ENCODE results near the gene UXS1. TPM values are rescaled to one million over a fixed set of nuclear protein-coding genes. Genes with fewer than 3 reads are reported as not detected.

Gene UXS1
- total and polyA plus RNA-seq, 7 donors: 8.4 to 59.8 (median 21.3) TPM

DNA sequence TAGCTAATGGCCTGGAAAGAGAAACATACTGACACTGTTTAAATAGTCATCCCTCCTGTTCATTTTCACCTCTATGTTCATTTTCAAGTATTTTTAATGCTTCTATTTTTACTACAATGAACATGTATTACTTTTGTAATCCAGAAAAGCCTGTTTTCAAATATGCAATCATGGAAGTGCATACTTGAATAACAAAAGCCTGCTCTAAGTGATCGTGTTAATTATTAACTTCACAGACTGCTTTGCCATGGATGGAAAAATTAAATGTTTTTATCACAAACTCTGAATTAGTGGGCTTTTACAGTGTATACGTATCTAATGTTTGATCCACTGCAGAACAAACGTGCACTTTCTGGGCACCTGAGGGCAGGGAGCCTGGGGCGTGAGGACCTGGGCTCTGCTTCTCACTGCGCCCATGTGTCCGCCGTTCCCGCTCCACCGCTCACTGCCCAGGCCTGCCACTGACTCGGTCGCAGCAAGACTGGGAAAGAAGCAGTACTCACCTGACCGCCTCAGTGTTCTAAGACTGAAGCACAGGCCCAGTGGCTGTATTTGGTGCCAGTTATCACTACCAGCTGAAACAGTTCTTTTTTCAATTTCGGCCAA, 80.6 kb downstream of the UXS1 start:
- TF ChIP-seq POLR2AphosphoS5 (IDR thresholded peaks at IDR 0.05) (no peak), POLR2A (IDR thresholded peaks at IDR 0.05) (no peak), EP300 (IDR thresholded peaks at IDR 0.05) (no peak)
- TF ChIP-seq, protein P1, sequence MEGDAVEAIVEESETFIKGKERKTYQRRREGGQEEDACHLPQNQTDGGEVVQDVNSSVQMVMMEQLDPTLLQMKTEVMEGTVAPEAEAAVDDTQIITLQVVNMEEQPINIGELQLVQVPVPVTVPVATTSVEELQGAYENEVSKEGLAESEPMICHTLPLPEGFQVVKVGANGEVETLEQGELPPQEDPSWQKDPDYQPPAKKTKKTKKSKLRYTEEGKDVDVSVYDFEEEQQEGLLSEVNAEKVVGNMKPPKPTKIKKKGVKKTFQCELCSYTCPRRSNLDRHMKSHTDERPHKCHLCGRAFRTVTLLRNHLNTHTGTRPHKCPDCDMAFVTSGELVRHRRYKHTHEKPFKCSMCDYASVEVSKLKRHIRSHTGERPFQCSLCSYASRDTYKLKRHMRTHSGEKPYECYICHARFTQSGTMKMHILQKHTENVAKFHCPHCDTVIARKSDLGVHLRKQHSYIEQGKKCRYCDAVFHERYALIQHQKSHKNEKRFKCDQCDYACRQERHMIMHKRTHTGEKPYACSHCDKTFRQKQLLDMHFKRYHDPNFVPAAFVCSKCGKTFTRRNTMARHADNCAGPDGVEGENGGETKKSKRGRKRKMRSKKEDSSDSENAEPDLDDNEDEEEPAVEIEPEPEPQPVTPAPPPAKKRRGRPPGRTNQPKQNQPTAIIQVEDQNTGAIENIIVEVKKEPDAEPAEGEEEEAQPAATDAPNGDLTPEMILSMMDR (IDR thresholded peaks at IDR 0.05): no peak
- 74 to 91% methylated on average over 13 of the region's 13 CpGs for WGBS, 2 donors
- no peak overlapping the region for H3K4me3 ChIP-seq
- no peaks in the 10 kb centered on the region for H3K27me3 ChIP-seq
- H3K4me1 ChIP-seq: peaks cover 0 to 24% (median 12%) of the 10 kb centered on the region in 4 donors
- peaks cover 7 to 28% (median 10%) of the 10 kb centered on the region in 4 donors for H3K36me3 ChIP-seq
- intact Hi-C loops (cut with DNase I): loop anchor here (10.0 kb wide), 1 partner anchor 81 kb away; the partner anchor contains the start of gene UXS1
- no peak for DNase-seq
- no peaks in the 10 kb centered on the region for H3K9me3 ChIP-seq
- no peak overlapping the region for H3K27ac ChIP-seq

DNA sequence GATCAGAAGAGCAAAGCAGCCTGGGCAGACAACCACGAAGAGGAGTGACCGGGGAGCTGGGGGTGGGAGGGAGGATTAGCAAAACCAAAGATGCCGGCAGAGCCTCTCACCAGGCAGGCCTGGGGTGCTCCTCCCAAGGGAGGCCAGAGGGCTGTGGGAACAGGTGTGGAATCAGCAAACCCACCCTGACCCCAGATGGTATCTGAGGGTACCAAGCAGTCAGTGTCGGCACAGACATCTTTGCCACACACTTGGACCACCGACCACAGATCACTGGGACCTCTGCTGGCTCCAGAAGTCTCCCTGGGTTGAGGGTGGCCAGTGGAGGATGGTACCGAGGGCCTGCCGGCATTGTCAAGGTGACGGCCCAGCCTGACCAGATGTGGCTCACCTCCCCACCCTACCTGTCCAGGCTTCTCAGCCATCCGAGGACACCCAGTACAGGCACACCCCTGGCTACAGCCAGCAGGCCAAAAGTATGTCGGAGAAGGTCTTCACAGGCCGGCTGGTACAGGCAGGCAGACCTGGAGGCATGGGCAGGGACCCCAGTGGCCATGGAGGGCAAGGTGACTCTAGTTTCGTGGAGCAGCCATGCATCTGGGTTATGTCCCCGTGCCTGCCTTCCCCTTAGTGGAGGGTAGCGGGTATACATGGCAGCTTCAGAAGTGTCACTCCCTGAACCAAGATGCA, 82.1 kb downstream of the UXS1 start:
- Histone ChIP-seq H3K36me3 (peaks cover 7 to 21% (median 10%) of the 10 kb centered on the region in 4 donors), H3K27ac (no peak overlapping the region), H3K4me3 (no peak overlapping the region), H3K27me3 (no peaks in the 10 kb centered on the region), H3K9me3 (no peaks in the 10 kb centered on the region), H3K4me1 (peaks cover 0 to 38% (median 19%) of the 10 kb centered on the region in 4 donors)
- no peak for DNase-seq
- intact Hi-C loops (cut with DNase I): loop anchor here (10.0 kb wide), 1 partner anchor 83 kb away; the partner anchor contains the start of gene UXS1
- WGBS, 2 donors: 97% methylated on average over 14 of the region's 14 CpGs
- TF ChIP-seq, protein P1 (IDR thresholded peaks at IDR 0.05): no peak
- TF ChIP-seq EP300 (IDR thresholded peaks at IDR 0.05) (no peak), POLR2A (IDR thresholded peaks at IDR 0.05) (no peak), POLR2AphosphoS5 (IDR thresholded peaks at IDR 0.05) (no peak)

DNA sequence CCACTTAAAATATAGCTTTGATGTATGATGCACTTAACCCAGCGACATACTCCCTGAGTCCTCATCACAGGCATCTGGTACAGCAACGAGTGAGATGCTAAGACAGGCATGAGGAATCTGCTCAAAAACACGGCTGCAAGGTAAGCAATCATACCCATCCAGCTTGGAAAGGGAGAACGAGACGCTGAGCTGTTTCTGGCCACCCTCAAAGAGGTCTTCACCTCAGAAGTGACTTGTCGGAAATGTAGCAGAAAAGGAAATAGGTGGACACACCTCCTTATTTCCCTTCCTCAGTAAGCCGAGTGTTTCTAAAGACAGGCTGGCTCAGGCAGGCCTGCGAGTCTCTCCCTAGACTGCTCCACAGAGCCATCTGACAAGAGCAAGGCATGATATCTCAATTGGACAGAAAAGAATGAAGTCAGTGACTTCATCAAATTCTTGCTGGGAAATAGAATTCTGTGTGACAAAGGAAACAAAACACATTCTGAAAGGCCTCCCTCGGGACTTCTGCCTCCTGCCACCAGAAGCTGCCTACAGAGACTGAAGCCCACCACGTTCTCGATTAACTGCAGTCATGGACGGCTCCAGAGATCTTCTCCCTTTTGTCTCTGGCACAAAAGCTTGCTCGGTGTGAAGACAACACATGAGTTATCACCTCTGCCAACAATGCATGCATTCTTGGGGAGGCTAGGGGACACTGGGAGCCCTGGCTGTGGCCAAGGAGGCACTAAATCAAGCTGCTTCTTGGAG, 84.3 kb downstream of the UXS1 start:
- Histone ChIP-seq H3K4me3 (no peak overlapping the region), H3K9me3 (no peaks in the 10 kb centered on the region), H3K27me3 (no peaks in the 10 kb centered on the region), H3K36me3 (peaks cover 7 to 19% (median 10%) of the 10 kb centered on the region in 4 donors), H3K4me1 (peaks cover 0 to 40% (median 20%) of the 10 kb centered on the region in 4 donors), H3K27ac (peak overlapping the region in 1 of 4 donors; percentile 46)
- TF ChIP-seq POLR2A (IDR thresholded peaks at IDR 0.05) (no peak), EP300 (IDR thresholded peaks at IDR 0.05) (no peak), POLR2AphosphoS5 (IDR thresholded peaks at IDR 0.05) (peak in 3 of 4 donors; percentile 7 to 50 (median 42))
- TF ChIP-seq, protein P1 (IDR thresholded peaks at IDR 0.05): no peak
- DNase-seq: no peak
- WGBS, 2 donors: 87 to 94% methylated on average over 13 of the region's 13 CpGs
- intact Hi-C loops (cut with DNase I): loop anchor here (10.0 kb wide), 1 partner anchor 85 kb away; the partner anchor contains the start of gene UXS1

DNA sequence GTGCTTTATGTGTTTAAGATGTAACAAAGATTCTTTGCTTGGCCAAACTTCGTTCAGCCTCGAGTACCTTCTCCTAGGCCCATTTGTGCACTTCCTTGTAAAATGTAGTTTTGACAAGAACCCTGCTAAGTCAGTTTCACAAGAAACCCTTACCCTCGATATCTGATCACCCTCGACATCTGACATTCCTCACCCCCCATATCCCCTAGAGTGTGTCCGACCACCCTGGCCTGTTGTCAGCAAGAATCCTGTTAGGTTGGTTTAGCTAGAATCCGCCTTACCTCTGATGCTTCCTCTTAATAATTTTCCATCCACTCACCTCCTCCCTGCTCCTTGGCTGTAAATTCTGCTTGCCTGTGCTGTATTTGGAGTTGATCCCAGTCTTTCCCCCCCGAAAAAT, 85.3 kb downstream of the UXS1 start:
- Histone ChIP-seq H3K27me3 (no peaks in the 10 kb centered on the region), H3K9me3 (no peaks in the 10 kb centered on the region), H3K4me1 (peaks cover 0 to 40% (median 20%) of the 10 kb centered on the region in 4 donors), H3K27ac (no peak overlapping the region), H3K4me3 (no peak overlapping the region), H3K36me3 (peaks cover 7 to 19% (median 10%) of the 10 kb centered on the region in 4 donors)
- intact Hi-C loops (cut with DNase I): no loop called here
- TF ChIP-seq POLR2A (IDR thresholded peaks at IDR 0.05) (no peak), EP300 (IDR thresholded peaks at IDR 0.05) (no peak), POLR2AphosphoS5 (IDR thresholded peaks at IDR 0.05) (no peak)
- TF ChIP-seq, protein P1 (IDR thresholded peaks at IDR 0.05): no peak
- DNase-seq: no peak
- WGBS, 2 donors: 91 to 94% methylated on average over 7 of the region's 7 CpGs

Data from sigmoid colon (tissue), 7 donors.